AG04449 (cell line): ENCODE data around the gene ZNF512.
A peak's percentile ranks its signal among the peaks of the same experiment; 100 is the strongest.
"Not testable (repeated sequence)": the region's sequence is repeated elsewhere in the genome, so short reads cannot be mapped to it uniquely, and the experiment has no call there.

ENCODE experiments used
- CTCF ChIA-PET: fragments of 350-600 bp; formaldehyde crosslinking; extraction: SDS; loops from one replicate; lab custom pipeline; 2021; ENCODE audit warnings: antibody characterized with exemption; lab: Yijun Ruan, JAX
- POLR2A ChIA-PET: fragments of 400-600, 350-600 bp; formaldehyde crosslinking; extraction: SDS; loops from one replicate; lab custom pipeline; 2020; ENCODE audit warnings: antibody characterized with exemption, inconsistent platforms; lab: Yijun Ruan, JAX
- DNase-seq: peaks from one replicate; pipeline ENCODE4 v3.0.0-alpha.2; 2010; ENCODE audit warnings: low read depth, low spot score
- H3K4me3 ChIP-seq: 2 replicates; pipeline ENCODE4 v1.5.1; 2011; ENCODE audit warnings: low read depth, mild to moderate bottlenecking, control low read depth, low read length
- TF ChIP-seq, protein P1 (sequence below): IDR thresholded peaks from one replicate; pipeline ENCODE4 v1.5.1; 2011; ENCODE audit warnings: mild to moderate bottlenecking, moderate library complexity, low read length, control low read depth, inconsistent platforms; ENCODE audit not compliant: insufficient read depth; ENCODE audit errors: missing control alignments

Gene ZNF512

DNA sequence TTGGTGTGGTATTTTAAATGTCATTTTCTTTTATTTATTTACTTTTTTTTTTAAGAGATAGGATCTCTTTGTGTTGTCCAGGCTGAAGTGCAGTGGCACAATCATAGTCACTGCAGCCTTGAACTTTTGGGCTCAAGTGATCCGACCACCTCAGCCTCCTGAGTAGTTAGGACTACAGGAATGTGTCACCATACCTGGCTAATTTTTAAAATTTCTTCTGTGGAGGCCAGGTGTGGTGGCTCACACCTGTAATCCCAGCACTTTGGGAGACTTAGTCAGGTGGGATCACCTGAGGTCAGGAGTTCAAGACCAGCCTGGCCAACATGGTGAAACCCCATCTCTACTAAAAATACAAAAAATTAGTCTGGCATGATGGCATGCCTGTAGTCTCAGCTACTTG is 33.5 kb upstream of the ZNF512 start:
- TF ChIP-seq, protein P1, sequence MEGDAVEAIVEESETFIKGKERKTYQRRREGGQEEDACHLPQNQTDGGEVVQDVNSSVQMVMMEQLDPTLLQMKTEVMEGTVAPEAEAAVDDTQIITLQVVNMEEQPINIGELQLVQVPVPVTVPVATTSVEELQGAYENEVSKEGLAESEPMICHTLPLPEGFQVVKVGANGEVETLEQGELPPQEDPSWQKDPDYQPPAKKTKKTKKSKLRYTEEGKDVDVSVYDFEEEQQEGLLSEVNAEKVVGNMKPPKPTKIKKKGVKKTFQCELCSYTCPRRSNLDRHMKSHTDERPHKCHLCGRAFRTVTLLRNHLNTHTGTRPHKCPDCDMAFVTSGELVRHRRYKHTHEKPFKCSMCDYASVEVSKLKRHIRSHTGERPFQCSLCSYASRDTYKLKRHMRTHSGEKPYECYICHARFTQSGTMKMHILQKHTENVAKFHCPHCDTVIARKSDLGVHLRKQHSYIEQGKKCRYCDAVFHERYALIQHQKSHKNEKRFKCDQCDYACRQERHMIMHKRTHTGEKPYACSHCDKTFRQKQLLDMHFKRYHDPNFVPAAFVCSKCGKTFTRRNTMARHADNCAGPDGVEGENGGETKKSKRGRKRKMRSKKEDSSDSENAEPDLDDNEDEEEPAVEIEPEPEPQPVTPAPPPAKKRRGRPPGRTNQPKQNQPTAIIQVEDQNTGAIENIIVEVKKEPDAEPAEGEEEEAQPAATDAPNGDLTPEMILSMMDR: no peak
- CTCF ChIA-PET: no interaction called here
- POLR2A ChIA-PET: no interaction called here
- DNase-seq: no peak
- no peak overlapping the region for H3K4me3 ChIP-seq

DNA sequence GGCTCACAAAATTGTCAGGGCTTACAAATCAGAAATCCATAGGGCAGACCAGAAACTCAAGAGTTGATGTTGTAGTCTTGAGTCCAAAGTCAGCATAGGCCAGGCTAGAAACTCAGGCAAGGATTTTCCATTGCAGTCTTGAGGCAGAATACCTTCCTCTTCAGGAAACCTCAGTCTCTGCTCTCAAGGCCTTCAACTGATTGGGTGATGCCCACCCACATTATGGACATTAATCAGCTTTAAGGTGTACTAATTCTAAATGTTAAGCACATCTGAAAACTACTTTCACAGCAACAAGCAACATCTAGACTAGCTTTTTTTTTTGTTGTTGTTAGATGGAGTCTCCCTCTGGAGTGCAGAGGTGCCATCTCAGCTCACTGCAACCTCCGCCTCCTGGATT is 31.3 kb upstream of the ZNF512 start:
- CTCF ChIA-PET: no interaction called here
- TF ChIP-seq, protein P1: no peak
- POLR2A ChIA-PET: no interaction called here
- H3K4me3 ChIP-seq: no peak overlapping the region
- DNase-seq: no peak

DNA sequence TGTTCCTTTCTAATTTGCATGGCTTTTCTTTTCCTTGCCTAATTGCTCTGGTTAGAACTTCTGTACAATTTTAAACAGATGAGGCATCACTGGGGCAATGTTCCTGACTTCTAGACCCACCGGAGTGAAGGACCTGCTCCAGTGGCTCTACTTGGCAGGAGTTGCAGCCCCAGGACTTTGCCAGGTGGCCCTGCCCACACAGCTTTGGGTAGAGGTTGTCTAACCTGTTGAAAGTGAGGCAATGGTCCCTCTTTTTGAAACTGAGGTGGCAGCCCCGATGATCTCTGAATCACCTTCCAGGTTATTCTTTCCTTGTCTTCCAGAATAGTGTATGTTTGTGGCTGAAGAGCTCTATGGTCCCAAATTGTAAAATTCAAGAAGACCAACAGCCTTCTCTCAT is 29.9 kb upstream of the ZNF512 start:
- TF ChIP-seq, protein P1: no peak
- no peak overlapping the region for H3K4me3 ChIP-seq
- ChIA-PET CTCF (no interaction called here), POLR2A (no interaction called here)
- no peak for DNase-seq

DNA sequence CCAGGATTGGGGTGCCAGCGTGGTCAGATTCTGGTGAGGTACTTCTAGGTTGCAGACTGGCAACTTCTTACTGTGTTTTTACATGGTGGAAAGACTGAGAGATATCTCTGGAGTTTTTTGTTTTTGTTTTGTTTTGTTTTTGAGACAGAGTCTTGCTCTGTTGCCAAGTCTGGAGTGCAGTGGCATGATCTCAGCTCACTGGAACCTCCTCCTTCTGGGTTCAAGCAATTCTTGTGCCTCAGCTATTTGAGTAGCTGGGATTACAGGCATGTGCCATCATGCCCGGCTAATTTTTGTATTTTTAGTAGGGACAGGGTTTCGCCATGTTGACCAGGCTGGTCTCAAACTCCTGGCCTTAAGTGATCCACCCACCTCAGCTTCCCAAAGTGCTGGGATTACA is 28.4 kb upstream of the ZNF512 start:
- CTCF ChIA-PET, H3K4me3 ChIP-seq, POLR2A ChIA-PET, DNase-seq: not testable (repeated sequence)

DNA sequence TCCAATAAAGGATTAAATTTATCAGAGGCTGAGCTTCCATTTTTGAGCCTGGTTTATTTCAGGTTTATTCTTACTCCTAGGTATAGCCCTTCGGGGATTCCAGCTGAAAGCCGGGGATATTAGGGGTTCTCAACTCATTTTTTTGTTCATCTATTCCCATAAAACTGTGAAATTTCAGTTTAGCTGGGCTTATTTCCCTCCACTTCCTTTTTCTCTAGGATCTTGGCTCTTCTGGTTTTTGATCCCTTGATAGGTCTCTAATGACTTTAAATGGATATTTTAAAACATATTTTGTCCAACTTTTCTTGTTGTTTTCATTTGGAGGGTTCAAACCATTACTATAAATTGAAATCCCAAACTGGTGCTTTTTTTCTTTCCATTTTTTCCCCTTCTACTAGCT is 23.6 kb upstream of the ZNF512 start:
- H3K4me3 ChIP-seq: no peak overlapping the region
- TF ChIP-seq, protein P1: no peak
- ChIA-PET CTCF (no interaction called here), POLR2A (no interaction called here)
- DNase-seq: no peak

DNA sequence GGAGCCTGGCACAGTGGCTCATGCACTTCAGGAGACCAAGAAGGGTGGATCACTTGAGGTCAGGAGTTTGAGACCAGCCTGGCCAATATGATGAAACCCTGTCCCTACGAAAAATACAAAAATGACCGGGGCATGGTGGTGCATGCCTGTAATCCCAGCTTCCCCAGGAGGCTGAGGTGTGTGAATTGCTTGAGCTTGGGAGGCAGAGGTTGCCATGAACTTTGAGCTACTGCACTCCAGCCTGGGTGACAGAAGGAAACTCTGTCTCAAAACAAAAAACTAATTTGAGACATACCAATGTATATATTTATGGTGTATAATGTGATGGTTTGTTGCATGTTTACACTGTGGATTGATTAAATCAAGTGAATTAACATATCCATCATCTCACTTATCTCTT is 21.8 kb upstream of the ZNF512 start:
- no peak overlapping the region for H3K4me3 ChIP-seq
- TF ChIP-seq, protein P1: no peak
- DNase-seq: no peak
- ChIA-PET POLR2A (no interaction called here), CTCF (no interaction called here)

DNA sequence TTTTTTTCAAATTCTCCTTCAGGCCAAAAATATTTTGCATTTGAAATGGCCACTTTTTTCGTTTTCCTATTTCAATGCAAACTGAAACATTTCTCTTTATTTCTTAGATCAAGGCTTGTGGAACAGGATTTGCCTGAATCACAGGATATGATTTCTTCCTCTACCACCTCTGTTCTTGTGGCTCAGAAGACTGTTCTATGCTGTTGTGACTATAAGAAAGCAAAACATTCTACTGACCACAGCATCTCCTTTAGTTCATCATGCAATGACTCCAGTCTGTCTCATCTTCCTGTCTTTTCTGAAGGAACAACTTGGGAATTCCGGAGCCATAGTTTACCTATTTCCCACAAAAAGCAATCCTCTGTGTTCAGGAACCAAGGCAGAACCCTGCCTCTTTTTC is 16.2 kb upstream of the ZNF512 start:
- CTCF ChIA-PET: no interaction called here
- peak; percentile 50 for DNase-seq
- H3K4me3 ChIP-seq: no peak overlapping the region
- POLR2A ChIA-PET: interaction anchor here (1.0 kb wide), 1 partner anchor 139 kb away, joined by 3 read pairs; no protein-coding TSS in a partner anchor
- TF ChIP-seq, protein P1: no peak
